Activated CD4-positive, alpha-beta T cell treated with anti-CD3 and anti-CD28 coated beads, Interleukin-2, amount 10 ng/mL, durations not matched to agents 24 days and 14 days (primary cell): ENCODE measurements around the gene GIMAP1. TPM values are rescaled to one million over a fixed set of nuclear protein-coding genes. Genes with fewer than 3 reads are reported as not detected.

ENCODE experiments used
- DNase-seq: peaks from one replicate; pipeline ENCODE4 v3.0.0; 2022
- H3K27ac Mint-ChIP-seq: one replicate; pipeline ENCODE4 v1.8.0; 2022; ENCODE audit warnings: mild to moderate bottlenecking, mixed read lengths
- H3K27me3 Mint-ChIP-seq: one replicate; pipeline ENCODE4 v1.8.0; 2022; ENCODE audit warnings: mixed read lengths
- H3K36me3 Mint-ChIP-seq: one replicate; pipeline ENCODE4 v1.8.0; 2022; ENCODE audit warnings: low read depth, mild to moderate bottlenecking, mixed read lengths
- H3K4me1 Mint-ChIP-seq: one replicate; pipeline ENCODE4 v1.8.0; 2021; ENCODE audit warnings: mixed read lengths
- H3K4me3 Mint-ChIP-seq: one replicate; pipeline ENCODE4 v1.8.0; 2022; ENCODE audit warnings: mild to moderate bottlenecking, moderate library complexity, mixed read lengths
- H3K9me3 Mint-ChIP-seq: one replicate; pipeline ENCODE4 v1.8.0; 2021; ENCODE audit warnings: mixed read lengths
- intact Hi-C: fragments of 100-400 bp; cut with micrococcal nuclease; formaldehyde crosslinking; loops from one replicate; pipeline ENCODE4 v1.15.1; 2023
- total RNA-seq: library from RNA; stranded (reverse); gene quantifications from 2 replicates; pipeline ENCODE4 v1.2.3, GENCODE V29; 2022

Gene GIMAP1
- total RNA-seq, 1 donor from 2014 or later = 4.9 TPM

- intact Hi-C loops = no loop called here
- peaks cover 9% of the 10 kb centered on the region for H3K27me3 Mint-ChIP-seq
- peaks cover 2% of the 10 kb centered on the region for H3K4me1 Mint-ChIP-seq
- DNase-seq = no peak
- H3K36me3 Mint-ChIP-seq = peaks cover 6% of the 10 kb centered on the region
- H3K4me3 Mint-ChIP-seq = no peak overlapping the region
- peaks cover 3% of the 10 kb centered on the region for H3K9me3 Mint-ChIP-seq
- no peak overlapping the region for H3K27ac Mint-ChIP-seq
Measured at GRCh38 chr7:150766334-150766709, 49.9 kb downstream of the GIMAP1 start.

GRCh38 chr7:150769768-150770167 is 53.4 kb downstream of the GIMAP1 start:
- Mint-ChIP-seq H3K27me3 (peaks cover 26% of the 10 kb centered on the region), H3K36me3 (peaks cover 7% of the 10 kb centered on the region), H3K9me3 (peaks cover 19% of the 10 kb centered on the region), H3K4me1 (peaks cover 2% of the 10 kb centered on the region), H3K27ac (no peak overlapping the region), H3K4me3 (no peak overlapping the region)
- intact Hi-C loops = no loop called here
- DNase-seq = no peak

Other genes starting within 250 kb of the GIMAP1 start
- gene GIMAP7, start 201.7 kb upstream of the GIMAP1 start, total RNA-seq = 40.5 and 45.0 TPM in 2 replicates
- 61.1 and 62.7 TPM in 2 replicates for gene GIMAP4, start 149.2 kb upstream of the GIMAP1 start, total RNA-seq
- gene GIMAP6, start 84.2 kb upstream of the GIMAP1 start, total RNA-seq = 35.5 and 35.8 TPM in 2 replicates
- gene GIMAP2, start 30.9 kb upstream of the GIMAP1 start, total RNA-seq = 28.2 TPM in 2 replicates
- gene GIMAP5, start 20.8 kb downstream of the GIMAP1 start, total RNA-seq = 44.4 and 50.9 TPM in 2 replicates
- not detected in 2 replicates for gene TMEM176B, start 83.8 kb downstream of the GIMAP1 start, total RNA-seq
- gene TMEM176A, start 84.2 kb downstream of the GIMAP1 start, total RNA-seq = not detected in 2 replicates
- not detected in 2 replicates for gene AOC1, start 135.9 kb downstream of the GIMAP1 start, total RNA-seq